Fibroblast of skin of scalp (primary cell): ENCODE data around the gene RGS5.

Source experiments
- DNase-seq: peaks from one replicate; pipeline ENCODE4 v3.0.0-alpha.2; 2013

RGS5 gene

GRCh38 chr1:163182330-163182949 lies 20.3 kb downstream of the RGS5 start:
- DNase-seq: no peak

GRCh38 chr1:163178628-163179027 lies 24.1 kb downstream of the RGS5 start:
- DNase-seq: no peak

- no peak for DNase-seq
Observed at GRCh38 chr1:163176797-163177196, 25.9 kb downstream of the RGS5 start.

GRCh38 chr1:163174524-163175437 lies 27.9 kb downstream of the RGS5 start:
- DNase-seq: peak; percentile 63

GRCh38 chr1:163173121-163173520 lies 29.6 kb downstream of the RGS5 start:
- DNase-seq: no peak

GRCh38 chr1:163172596-163172995 lies 30.1 kb downstream of the RGS5 start:
- DNase-seq: no peak

GRCh38 chr1:163171826-163172225 lies 30.9 kb downstream of the RGS5 start:
- no peak for DNase-seq

GRCh38 chr1:163170975-163171676 lies 31.6 kb downstream of the RGS5 start:
- no peak for DNase-seq

- DNase-seq: peak; percentile 53
Observed at GRCh38 chr1:163170331-163170730, 32.4 kb downstream of the RGS5 start.

GRCh38 chr1:163169553-163169952 lies 33.2 kb downstream of the RGS5 start:
- DNase-seq: no peak

- peak; percentile 98 for DNase-seq
Observed at GRCh38 chr1:163168053-163168452, 34.7 kb downstream of the RGS5 start.

- DNase-seq: no peak
Observed at GRCh38 chr1:163166886-163167555, 35.7 kb downstream of the RGS5 start.

- DNase-seq: no peak
Observed at GRCh38 chr1:163165119-163165518, 37.6 kb downstream of the RGS5 start.

GRCh38 chr1:163163881-163164582 lies 38.7 kb downstream of the RGS5 start:
- no peak for DNase-seq

- no peak for DNase-seq
Observed at GRCh38 chr1:163163163-163163562, 39.6 kb downstream of the RGS5 start.

GRCh38 chr1:163162381-163162914 lies 40.3 kb downstream of the RGS5 start:
- peak; percentile 81 for DNase-seq

- no peak for DNase-seq
Observed at GRCh38 chr1:163161841-163162240, 40.9 kb downstream of the RGS5 start.

GRCh38 chr1:163161337-163161736 lies 41.4 kb downstream of the RGS5 start:
- DNase-seq: no peak

- DNase-seq: no peak
Observed at GRCh38 chr1:163155606-163156005, 47.1 kb downstream of the RGS5 start.

- DNase-seq: no peak
Observed at GRCh38 chr1:163148911-163149310, 53.8 kb downstream of the RGS5 start.

GRCh38 chr1:163147019-163147418 lies 55.7 kb downstream of the RGS5 start:
- no peak for DNase-seq

- no peak for DNase-seq
Observed at GRCh38 chr1:163145435-163145834, 57.3 kb downstream of the RGS5 start.
